ENCODE data around the gene YJEFN3. TPM values are rescaled to one million over a fixed set of nuclear protein-coding genes. Genes with fewer than 3 reads are reported as not detected.
A peak's percentile ranks its signal among the peaks of the same experiment; 100 is the strongest.

The YJEFN3 gene
- polyA plus RNA-seq, 3 donors: 2.3 TPM; not detected in 2

DNA sequence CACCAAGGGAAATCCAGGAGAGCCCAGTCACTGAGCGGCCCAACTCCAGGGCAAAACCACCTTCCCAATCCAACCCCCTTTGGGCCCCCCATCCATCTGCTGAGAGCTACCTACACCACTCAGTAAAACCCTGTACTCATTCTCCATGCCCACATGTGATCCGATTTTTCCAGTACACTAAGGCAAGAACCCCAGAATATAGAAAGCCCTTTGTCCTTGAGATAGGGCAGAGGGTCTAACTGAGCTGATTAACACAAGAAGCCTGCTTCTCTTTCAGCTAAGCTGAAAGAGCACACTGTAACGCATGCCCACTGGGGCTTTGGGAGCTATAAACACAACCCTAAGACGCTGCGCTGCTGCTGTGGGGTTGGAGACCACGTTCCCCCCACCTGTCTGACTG, 53.8 kb downstream of the YJEFN3 start:
- DNase-seq: no peak
- Histone ChIP-seq H2AFZ (ENCODE audit: insufficient read depth, low read depth, low read length, poor library complexity, severe bottlenecking) (no peak overlapping the region), H3K79me2 (ENCODE audit: insufficient read depth, low read length) (no peaks in the 10 kb centered on the region), H3K9ac (ENCODE audit: insufficient read depth, low read length, poor library complexity, severe bottlenecking) (no peak overlapping the region), H3K27me3 (ENCODE audit: control insufficient read depth in 2 of 2, insufficient read depth in 2 of 2, low read length in 2 of 2) (no peaks in the 10 kb centered on the region), H3K36me3 (replicated peaks in 1 of 2; ENCODE audit: control insufficient read depth in 1 of 2, insufficient read depth in 2 of 2, low read length in 2 of 2) (no peaks in the 10 kb centered on the region), H3K4me2 (replicated peaks; ENCODE audit: extremely low read depth, low read length, poor library complexity, severe bottlenecking) (no peak overlapping the region), H4K20me1 (ENCODE audit: insufficient read depth, low read length) (no peaks in the 10 kb centered on the region), H3K4me3 (replicated peaks in 1 of 3; ENCODE audit: low read depth in 2 of 3, low read length in 3 of 3) (no peak overlapping the region), H3K4me1 (ENCODE audit: control insufficient read depth in 1 of 2, insufficient read depth in 2 of 2, low read length in 2 of 2) (peaks cover 0 to 4% of the 10 kb centered on the region in 2 donors), H3K27ac (ENCODE audit: low read depth in 1 of 2, low read length in 2 of 2) (no peak overlapping the region), H3K9me3 (replicated peaks in 1 of 2; ENCODE audit: control insufficient read depth in 1 of 2, insufficient read depth in 1 of 2, low read length in 2 of 2) (no peaks in the 10 kb centered on the region)
- H3K9me3 Mint-ChIP-seq: no peaks in the 10 kb centered on the region
- TF ChIP-seq, protein P1, sequence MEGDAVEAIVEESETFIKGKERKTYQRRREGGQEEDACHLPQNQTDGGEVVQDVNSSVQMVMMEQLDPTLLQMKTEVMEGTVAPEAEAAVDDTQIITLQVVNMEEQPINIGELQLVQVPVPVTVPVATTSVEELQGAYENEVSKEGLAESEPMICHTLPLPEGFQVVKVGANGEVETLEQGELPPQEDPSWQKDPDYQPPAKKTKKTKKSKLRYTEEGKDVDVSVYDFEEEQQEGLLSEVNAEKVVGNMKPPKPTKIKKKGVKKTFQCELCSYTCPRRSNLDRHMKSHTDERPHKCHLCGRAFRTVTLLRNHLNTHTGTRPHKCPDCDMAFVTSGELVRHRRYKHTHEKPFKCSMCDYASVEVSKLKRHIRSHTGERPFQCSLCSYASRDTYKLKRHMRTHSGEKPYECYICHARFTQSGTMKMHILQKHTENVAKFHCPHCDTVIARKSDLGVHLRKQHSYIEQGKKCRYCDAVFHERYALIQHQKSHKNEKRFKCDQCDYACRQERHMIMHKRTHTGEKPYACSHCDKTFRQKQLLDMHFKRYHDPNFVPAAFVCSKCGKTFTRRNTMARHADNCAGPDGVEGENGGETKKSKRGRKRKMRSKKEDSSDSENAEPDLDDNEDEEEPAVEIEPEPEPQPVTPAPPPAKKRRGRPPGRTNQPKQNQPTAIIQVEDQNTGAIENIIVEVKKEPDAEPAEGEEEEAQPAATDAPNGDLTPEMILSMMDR (IDR thresholded peaks at IDR 0.05): no peak
- peak overlapping the region in 1 of 7 donors; percentile 46 for H3K27ac Mint-ChIP-seq
- peaks cover 4% of the 10 kb centered on the region for H3K4me1 Mint-ChIP-seq
- intact Hi-C loops (cut with micrococcal nuclease): no loop called here
- WGBS (ENCODE audit: insufficient coverage): 98% methylated on average over 6 of the region's 6 CpGs
- H3K27me3 Mint-ChIP-seq (ENCODE audit: low read depth in 3 of 3): peaks cover 0 to 2% (median 1%) of the 10 kb centered on the region in 3 donors
- no peaks in the 10 kb centered on the region for H3K36me3 Mint-ChIP-seq
- H3K4me3 Mint-ChIP-seq: no peak overlapping the region

DNA sequence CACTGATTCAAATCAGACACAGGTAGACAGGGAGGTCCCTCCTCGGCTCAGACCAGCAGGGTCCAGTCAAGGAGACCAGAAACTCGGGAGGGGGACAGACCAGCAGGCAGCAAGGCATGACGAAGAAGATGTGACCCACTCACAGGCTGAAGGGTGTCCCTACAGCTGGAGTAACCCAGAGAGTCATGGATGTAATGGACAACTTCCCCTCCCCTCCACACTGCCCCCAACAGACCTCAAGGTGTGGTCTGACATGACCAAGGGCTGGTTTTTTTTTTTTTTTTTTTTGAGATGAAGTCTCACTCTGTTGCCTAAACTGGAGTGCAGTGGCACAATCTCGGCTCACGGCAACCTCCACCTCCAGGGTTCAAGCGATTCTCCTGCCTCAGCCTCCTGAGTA, 55.6 kb downstream of the YJEFN3 start:
- H3K4me1 ChIP-seq (ENCODE audit: control insufficient read depth in 1 of 2, insufficient read depth in 2 of 2, low read length in 2 of 2): peaks cover 0 to 4% of the 10 kb centered on the region in 2 donors
- H3K9ac ChIP-seq (ENCODE audit: insufficient read depth, low read length, poor library complexity, severe bottlenecking): no peak overlapping the region
- Mint-ChIP-seq H3K4me3 (no peak overlapping the region), H3K27ac (peak overlapping the region in 1 of 7 donors; percentile 37), H3K4me1 (peaks cover 4% of the 10 kb centered on the region), H3K27me3 (ENCODE audit: low read depth in 3 of 3) (peaks cover 0 to 6% (median 2%) of the 10 kb centered on the region in 3 donors), H3K9me3 (no peaks in the 10 kb centered on the region), H3K36me3 (no peaks in the 10 kb centered on the region)
- whole genome bisulfite sequencing (ENCODE audit: insufficient coverage): 100% methylated on average over 2 of the region's 6 CpGs
- no peak overlapping the region for H2AFZ ChIP-seq (ENCODE audit: insufficient read depth, low read depth, low read length, poor library complexity, severe bottlenecking)
- H3K4me2 ChIP-seq (replicated peaks; ENCODE audit: extremely low read depth, low read length, poor library complexity, severe bottlenecking): no peak overlapping the region
- no peak for DNase-seq
- H3K27me3 ChIP-seq (ENCODE audit: control insufficient read depth in 2 of 2, insufficient read depth in 2 of 2, low read length in 2 of 2): no peaks in the 10 kb centered on the region
- H4K20me1 ChIP-seq (ENCODE audit: insufficient read depth, low read length): no peaks in the 10 kb centered on the region
- intact Hi-C loops (cut with micrococcal nuclease): no loop called here
- H3K4me3 ChIP-seq (replicated peaks in 1 of 3; ENCODE audit: low read depth in 2 of 3, low read length in 3 of 3): no peak overlapping the region
- no peak overlapping the region for H3K27ac ChIP-seq (ENCODE audit: low read depth in 1 of 2, low read length in 2 of 2)
- H3K9me3 ChIP-seq (replicated peaks in 1 of 2; ENCODE audit: control insufficient read depth in 1 of 2, insufficient read depth in 1 of 2, low read length in 2 of 2): no peaks in the 10 kb centered on the region
- no peaks in the 10 kb centered on the region for H3K79me2 ChIP-seq (ENCODE audit: insufficient read depth, low read length)
- TF ChIP-seq, protein P1 (IDR thresholded peaks at IDR 0.05): no peak
- no peaks in the 10 kb centered on the region for H3K36me3 ChIP-seq (replicated peaks in 1 of 2; ENCODE audit: control insufficient read depth in 1 of 2, insufficient read depth in 2 of 2, low read length in 2 of 2)

Other genes starting within 250 kb of the YJEFN3 start
- 10 to 100 TPM; 17.4 to 38.8 (median 18.1) TPM for gene SUGP1, start 208.4 kb upstream of the YJEFN3 start, polyA plus RNA-seq
- gene MAU2, start 208.1 kb upstream of the YJEFN3 start, polyA plus RNA-seq: 10 to 100 TPM in 2 of 3 donors, 1 to 10 TPM in 1; 7.4 to 68.4 (median 14.5) TPM
- 10 to 100 TPM in 1 of 3 donors, 1 to 10 TPM in 2; 8.0 to 35.9 (median 8.7) TPM for gene GATAD2A, start 123.2 kb upstream of the YJEFN3 start, polyA plus RNA-seq
- under 1 TPM in 2 of 3 donors, not detected in 1; 0.27 to 0.80 TPM for gene TSSK6, start 13.4 kb upstream of the YJEFN3 start, polyA plus RNA-seq
- 100 to 1,000 TPM in 2 of 3 donors, 10 to 100 TPM in 1; 86.7 to 433 (median 361) TPM for gene NDUFA13, start 12.7 kb upstream of the YJEFN3 start, polyA plus RNA-seq
- gene CILP2, start 9.4 kb downstream of the YJEFN3 start, polyA plus RNA-seq: under 1 TPM in 1 of 3 donors, not detected in 2; 0.04 TPM
- gene PBX4, start 89.8 kb downstream of the YJEFN3 start, polyA plus RNA-seq: 1 to 10 TPM in 1 of 3 donors, not detected in 2; 2.4 TPM
- gene LPAR2, start 99.3 kb downstream of the YJEFN3 start, polyA plus RNA-seq: 100 to 1,000 TPM in 1 of 3 donors, 1 to 10 TPM in 2; 1.9 to 108 (median 2.2) TPM
- gene GMIP, start 114.7 kb downstream of the YJEFN3 start, polyA plus RNA-seq: 10 to 100 TPM; 41.4 to 91.4 (median 75.1) TPM
- gene ATP13A1, start 134.8 kb downstream of the YJEFN3 start, polyA plus RNA-seq: 100 to 1,000 TPM in 1 of 3 donors, 10 to 100 TPM in 2; 16.9 to 106 (median 21.9) TPM
- gene ZNF101, start 139.9 kb downstream of the YJEFN3 start, polyA plus RNA-seq: 1 to 10 TPM; 4.5 to 8.4 (median 5.5) TPM
- 1 to 10 TPM in 2 of 3 donors, under 1 TPM in 1; 0.88 to 2.1 (median 1.2) TPM for gene ZNF14, start 204.2 kb downstream of the YJEFN3 start, polyA plus RNA-seq